Left lung (tissue), 10 donors: Measurements from ENCODE around the gene TRIP13. TPM values are rescaled to one million over a fixed set of nuclear protein-coding genes. Genes with fewer than 3 reads are reported as not detected.

Source experiments
- ATAC-seq: fragments of 200-7000 bp; cut with Tn5 transposase; one replicate; pipeline ENCODE4 v1.9.1; 2020; ENCODE audit warnings: moderate library complexity
- DNase-seq, 4 donors: peaks; one replicate each; pipeline ENCODE4 v3.0.0-alpha.2; 2013 to 2020
- H3K27ac ChIP-seq, 2 donors: fragments of 200-600 bp; sonication (generic) in 1 of 2; one replicate each; pipeline versions ENCODE4 v1.5.0 to v1.8.0; 2020 to 2021
- H3K27me3 ChIP-seq, 2 donors: fragments of 200-600 bp; sonication (generic) in 1 of 2; one replicate each; pipeline versions ENCODE4 v1.5.0 to v1.8.0; 2020 to 2021
- H3K36me3 ChIP-seq, 2 donors: fragments of 200-600 bp; sonication (generic) in 1 of 2; one replicate each; pipeline versions ENCODE4 v1.5.0 to v1.8.0; 2020 to 2021
- H3K4me1 ChIP-seq, 2 donors: fragments of 200-600 bp; one replicate each; pipeline ENCODE4 v1.8.0; 2021
- H3K4me3 ChIP-seq, 2 donors: fragments of 200-600 bp; sonication (generic) in 1 of 2; one replicate each; pipeline versions ENCODE4 v1.5.0 to v1.8.0; 2020 to 2021; ENCODE audit warnings: mild to moderate bottlenecking in 1 of 2
- H3K9me3 ChIP-seq, 2 donors: fragments of 200-600 bp; sonication (generic) in 1 of 2; one replicate each; pipeline versions ENCODE4 v1.5.0 to v1.8.0; 2020 to 2021
- intact Hi-C, 2 donors: fragments of 100-400 bp; cut with DNase I; formaldehyde crosslinking; loops; one replicate each; pipeline versions ENCODE4 v1.11.2 to v1.14.2; 2022
- polyA plus RNA-seq, 6 donors: library from polyadenylated mRNA; unstranded; fragments of 120-200 nt; gene quantifications; one replicate each; pipeline ENCODE4 v1.2.1, GENCODE V29; 2013; ENCODE audit not compliant: insufficient read length in 6 of 6
- total RNA-seq, 2 donors: library from RNA; stranded (reverse); fragmentation: NEBNext Ultra II Directional; extraction: Animal tissue kit (Norgen Biotek cat#: 25700); gene quantifications; one replicate each; pipeline ENCODE4 v1.2.1, GENCODE V29; 2021
- TF ChIP-seq, protein P1 (sequence below), 2 donors: fragments of 200-600 bp; sonication (generic) in 1 of 2; IDR thresholded peaks; one replicate each; pipeline versions ENCODE4 v1.5.0 to v1.8.0; 2021; ENCODE audit warnings: antibody characterized with exemption in 2 of 2
- donor health status: DM: no; HTN: yes; CAD: no.
- donor health status: DM: no; HTN: no; CAD: no.

TRIP13 gene
- total and polyA plus RNA-seq, 8 donors, result 4.3 to 17.4 (median 12.2) TPM

DNA sequence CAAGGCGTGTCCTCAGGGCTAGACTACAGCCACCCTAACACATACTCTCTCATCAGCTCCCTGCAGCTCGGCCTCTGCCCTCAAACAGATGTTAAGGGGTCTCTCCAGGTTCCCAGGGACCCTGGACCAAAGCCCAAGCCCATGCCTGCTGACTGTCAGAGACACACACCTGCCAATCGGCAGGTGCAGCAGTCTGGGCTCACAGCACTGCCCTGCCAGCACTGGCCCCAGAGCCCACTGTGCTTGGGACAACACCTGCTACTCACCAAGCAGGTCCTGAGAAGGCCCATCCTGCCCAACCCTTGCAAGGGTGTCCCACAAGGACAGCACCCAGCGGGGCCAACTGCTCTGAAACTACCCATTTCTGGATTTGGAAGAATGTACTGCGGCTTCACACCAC is 21.7 kb upstream of the TRIP13 start:
- peak in 1 of 4 donors; percentile 20 for DNase-seq
- Histone ChIP-seq H3K4me1 (no peaks in the 10 kb centered on the region), H3K4me3 (no peak overlapping the region), H3K9me3 (no peaks in the 10 kb centered on the region), H3K36me3 (peaks cover 0 to 100% of the 10 kb centered on the region in 2 donors), H3K27me3 (no peaks in the 10 kb centered on the region), H3K27ac (no peak overlapping the region)
- intact Hi-C loops, result no loop called here
- ATAC-seq, result no peak
- TF ChIP-seq, protein P1, sequence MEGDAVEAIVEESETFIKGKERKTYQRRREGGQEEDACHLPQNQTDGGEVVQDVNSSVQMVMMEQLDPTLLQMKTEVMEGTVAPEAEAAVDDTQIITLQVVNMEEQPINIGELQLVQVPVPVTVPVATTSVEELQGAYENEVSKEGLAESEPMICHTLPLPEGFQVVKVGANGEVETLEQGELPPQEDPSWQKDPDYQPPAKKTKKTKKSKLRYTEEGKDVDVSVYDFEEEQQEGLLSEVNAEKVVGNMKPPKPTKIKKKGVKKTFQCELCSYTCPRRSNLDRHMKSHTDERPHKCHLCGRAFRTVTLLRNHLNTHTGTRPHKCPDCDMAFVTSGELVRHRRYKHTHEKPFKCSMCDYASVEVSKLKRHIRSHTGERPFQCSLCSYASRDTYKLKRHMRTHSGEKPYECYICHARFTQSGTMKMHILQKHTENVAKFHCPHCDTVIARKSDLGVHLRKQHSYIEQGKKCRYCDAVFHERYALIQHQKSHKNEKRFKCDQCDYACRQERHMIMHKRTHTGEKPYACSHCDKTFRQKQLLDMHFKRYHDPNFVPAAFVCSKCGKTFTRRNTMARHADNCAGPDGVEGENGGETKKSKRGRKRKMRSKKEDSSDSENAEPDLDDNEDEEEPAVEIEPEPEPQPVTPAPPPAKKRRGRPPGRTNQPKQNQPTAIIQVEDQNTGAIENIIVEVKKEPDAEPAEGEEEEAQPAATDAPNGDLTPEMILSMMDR (IDR thresholded peaks at IDR 0.05), result no peak

DNA sequence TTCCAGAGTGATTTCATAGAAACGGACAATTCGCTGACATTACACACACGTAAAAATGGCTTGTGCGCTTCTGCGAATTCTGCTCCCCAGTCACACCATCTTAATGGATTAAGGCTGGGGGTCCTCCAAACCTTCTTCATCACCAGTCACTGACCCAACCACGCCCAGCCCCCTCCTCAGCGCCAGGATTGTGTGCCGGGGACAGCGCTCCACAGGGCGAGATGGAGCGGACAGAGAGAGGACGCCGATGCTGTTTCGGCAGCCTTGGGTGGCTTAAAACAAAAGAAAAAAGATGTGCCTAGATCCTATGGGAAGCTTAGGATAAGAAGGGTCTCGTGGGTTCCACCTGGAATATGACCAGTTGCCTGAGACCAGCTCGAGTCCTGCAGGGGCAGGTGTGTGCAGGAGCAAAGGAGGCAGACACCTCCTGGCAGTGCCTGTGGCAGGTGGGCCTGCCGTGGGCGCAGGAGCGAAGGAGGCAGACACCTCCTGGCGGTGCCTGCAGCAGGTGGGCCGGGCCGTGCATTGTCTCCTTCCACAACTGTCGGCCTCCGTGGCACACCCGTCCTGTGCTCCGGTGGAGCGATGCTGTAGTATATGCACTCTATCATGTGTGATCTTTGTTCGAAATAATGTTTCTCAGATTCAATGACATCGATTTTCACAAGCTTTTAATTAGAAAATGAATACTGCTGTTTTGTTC is 20.9 kb upstream of the TRIP13 start:
- intact Hi-C loops, result no loop called here
- no peak overlapping the region for H3K27ac ChIP-seq
- TF ChIP-seq, protein P1 (IDR thresholded peaks at IDR 0.05), result no peak
- ATAC-seq, result no peak
- H3K4me1 ChIP-seq, result no peaks in the 10 kb centered on the region
- H3K27me3 ChIP-seq, result no peaks in the 10 kb centered on the region
- H3K4me3 ChIP-seq, result no peak overlapping the region
- DNase-seq, result peak in 1 of 4 donors; percentile 60
- H3K36me3 ChIP-seq, result peaks cover 0 to 100% of the 10 kb centered on the region in 2 donors
- H3K9me3 ChIP-seq, result no peaks in the 10 kb centered on the region

DNA sequence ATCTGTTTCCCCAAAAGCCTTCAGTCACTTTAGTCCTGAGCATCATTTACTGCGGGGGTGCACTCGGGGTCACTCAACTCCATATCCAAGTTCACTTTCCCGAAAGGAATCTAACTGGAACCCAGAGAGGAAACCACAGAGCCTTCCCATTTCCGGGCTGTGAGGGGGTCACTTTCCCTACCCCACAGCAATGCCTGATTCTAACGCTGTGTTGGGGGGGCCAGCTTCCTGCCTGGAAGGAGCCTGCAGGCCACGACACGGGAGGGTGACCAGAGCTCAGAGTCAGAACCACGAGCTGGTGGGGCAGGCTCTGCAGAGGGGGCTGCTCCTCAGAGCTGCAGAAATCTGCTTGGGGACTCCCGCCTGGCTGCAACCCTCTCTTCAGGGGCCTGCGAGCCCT is 20.4 kb upstream of the TRIP13 start:
- ATAC-seq, result no peak
- no peaks in the 10 kb centered on the region for H3K9me3 ChIP-seq
- H3K4me3 ChIP-seq, result no peak overlapping the region
- no peaks in the 10 kb centered on the region for H3K27me3 ChIP-seq
- peaks cover 0 to 100% of the 10 kb centered on the region in 2 donors for H3K36me3 ChIP-seq
- peak overlapping the region in 1 of 2 donors; percentile 37 for H3K27ac ChIP-seq
- TF ChIP-seq, protein P1 (IDR thresholded peaks at IDR 0.05), result no peak
- intact Hi-C loops, result no loop called here
- peak in 1 of 4 donors; percentile 63 for DNase-seq
- H3K4me1 ChIP-seq, result no peaks in the 10 kb centered on the region

DNA sequence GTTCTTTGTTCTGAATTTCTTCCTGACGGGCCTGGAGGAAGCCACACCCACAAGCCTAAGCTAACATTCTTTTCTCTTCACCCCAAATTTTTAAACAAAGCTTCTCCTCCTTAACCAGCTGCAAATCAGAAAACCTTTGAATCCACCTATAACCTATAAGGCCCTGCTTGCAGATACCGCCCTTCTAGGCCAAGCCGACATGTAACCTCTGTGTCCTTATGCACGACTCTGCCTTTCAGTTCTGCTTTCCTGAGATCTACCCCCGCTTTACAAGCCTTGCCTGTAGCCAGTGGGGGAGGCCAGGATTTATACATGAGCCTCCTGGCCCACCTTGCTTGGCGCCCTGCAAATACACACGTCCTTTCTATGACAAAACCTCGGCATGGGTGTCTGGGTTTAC is 19.4 kb upstream of the TRIP13 start:
- H3K9me3 ChIP-seq, result no peaks in the 10 kb centered on the region
- ATAC-seq, result no peak
- no peak overlapping the region for H3K4me3 ChIP-seq
- intact Hi-C loops, result no loop called here
- no peak for DNase-seq
- TF ChIP-seq, protein P1 (IDR thresholded peaks at IDR 0.05), result no peak
- no peaks in the 10 kb centered on the region for H3K4me1 ChIP-seq
- peaks cover 0 to 100% of the 10 kb centered on the region in 2 donors for H3K36me3 ChIP-seq
- H3K27me3 ChIP-seq, result no peaks in the 10 kb centered on the region
- H3K27ac ChIP-seq, result peak overlapping the region in 1 of 2 donors; percentile 37

DNA sequence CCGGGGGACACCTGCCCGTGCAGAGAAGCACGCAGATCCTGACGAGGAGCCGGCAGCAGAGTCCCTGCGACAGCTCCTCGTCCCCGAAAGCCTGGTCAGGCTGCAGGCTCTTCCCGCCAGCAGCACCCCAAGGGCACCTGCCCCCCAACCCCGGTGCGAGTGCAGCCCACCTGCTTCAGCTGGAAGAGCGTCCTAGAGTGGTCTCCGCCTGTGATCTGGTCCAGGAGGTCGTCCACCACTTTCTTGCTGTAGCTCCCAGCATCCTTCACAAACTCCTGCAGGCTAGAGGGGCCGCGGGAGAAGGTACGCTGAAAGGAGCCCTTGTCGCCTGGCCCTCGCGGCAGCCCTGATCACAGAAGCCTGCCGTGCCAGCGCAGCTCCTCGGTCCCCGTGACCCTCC is 16.8 kb upstream of the TRIP13 start:
- intact Hi-C loops, result no loop called here
- Histone ChIP-seq H3K36me3 (peaks cover 0 to 82% of the 10 kb centered on the region in 2 donors), H3K27me3 (no peaks in the 10 kb centered on the region), H3K9me3 (no peaks in the 10 kb centered on the region), H3K4me3 (no peak overlapping the region), H3K27ac (no peak overlapping the region), H3K4me1 (no peaks in the 10 kb centered on the region)
- ATAC-seq (no peak), DNase-seq (peak in 1 of 4 donors; percentile 66)
- TF ChIP-seq, protein P1 (IDR thresholded peaks at IDR 0.05), result no peak
